Bone marrow (tissue), 2 donors: ENCODE results near the gene SPDEF.

Source experiments
- DNase-seq, 2 donors: peaks; one replicate each; lab custom pipeline; 2025; lab: John Stamatoyannopoulos, UW

The SPDEF gene

DNA sequence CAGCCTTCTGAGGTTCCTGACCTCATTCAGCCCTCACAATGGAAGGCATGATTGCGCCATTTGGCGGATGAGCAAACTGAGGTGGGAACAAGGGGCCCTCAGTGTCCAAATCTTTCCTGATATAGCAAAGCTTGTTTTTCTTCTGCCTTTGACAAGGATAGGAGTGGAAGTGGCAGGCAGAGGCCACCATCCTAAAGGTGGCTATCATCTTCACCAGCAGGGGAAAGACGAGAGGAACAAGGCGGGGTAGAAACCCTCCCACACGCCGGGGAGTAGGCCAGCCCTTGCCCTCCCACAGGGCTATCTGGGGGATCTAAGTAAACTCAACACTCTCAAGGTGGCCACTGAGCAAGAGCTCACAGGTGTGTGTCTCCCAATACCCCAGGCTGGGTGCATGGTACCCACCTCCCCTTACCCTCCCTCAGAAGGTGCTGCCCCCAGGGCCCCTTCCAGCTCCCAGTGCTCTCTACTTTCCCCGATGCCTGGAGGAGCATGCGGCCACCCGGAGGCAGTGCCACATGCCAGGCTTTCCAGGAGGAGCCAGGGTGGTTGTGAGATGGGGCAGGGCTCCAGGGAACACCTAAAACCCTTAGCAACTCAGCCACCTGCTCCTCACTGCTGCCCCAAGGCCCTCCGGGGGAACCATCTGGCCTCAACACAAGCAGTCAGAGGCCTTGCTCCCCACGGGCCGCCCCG, 11.2 kb downstream of the SPDEF start:
- no peak for DNase-seq

DNA sequence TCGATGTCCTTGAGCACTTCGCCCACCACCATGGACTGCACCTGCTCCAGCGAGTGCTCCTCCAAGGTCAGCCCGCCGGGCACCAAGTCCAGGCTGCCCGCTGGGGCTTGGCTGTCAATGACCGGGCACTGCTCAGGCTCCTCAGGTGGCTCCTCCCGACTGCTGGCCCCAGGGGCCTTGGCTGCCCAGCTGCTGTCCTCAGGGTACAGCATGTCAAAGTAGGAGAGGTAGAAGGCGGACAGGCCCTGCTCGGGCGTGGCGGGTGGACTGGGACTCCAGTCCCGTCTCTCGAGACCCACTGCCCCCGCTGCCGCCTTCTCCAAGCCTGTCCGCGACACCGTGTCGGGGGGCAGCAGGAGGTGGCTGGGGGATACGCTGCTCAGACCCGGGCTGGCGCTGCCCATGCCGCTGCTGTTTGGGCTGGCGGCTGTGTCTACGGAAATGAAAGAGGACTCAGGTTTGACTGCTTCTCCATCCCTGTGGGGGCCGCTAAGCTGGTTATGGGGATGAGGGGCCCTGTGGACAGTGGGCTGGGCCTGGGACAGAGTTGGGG, 12.0 kb downstream of the SPDEF start:
- DNase-seq, result no peak

DNA sequence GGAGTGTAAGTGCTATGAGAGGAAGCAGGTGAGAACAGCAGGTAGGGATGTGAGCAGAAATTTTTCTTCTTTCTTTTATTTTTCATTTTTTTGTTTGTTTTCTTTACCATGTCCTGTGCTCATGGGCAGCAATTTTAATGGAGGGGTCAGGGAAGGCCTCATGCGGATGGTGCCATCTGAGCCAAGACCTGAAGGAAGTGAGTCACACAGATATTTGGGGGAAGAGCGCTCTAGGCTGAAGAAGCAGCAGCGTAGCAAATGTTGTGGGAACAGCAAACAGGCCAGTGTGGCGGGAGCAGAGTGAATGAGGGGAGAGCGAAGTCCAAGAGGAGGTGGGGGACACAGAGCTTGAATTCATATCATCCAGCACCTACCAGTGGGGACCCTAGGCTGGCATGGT, 12.7 kb downstream of the SPDEF start:
- DNase-seq, result peak in 1 of 2 donors; percentile 6

DNA sequence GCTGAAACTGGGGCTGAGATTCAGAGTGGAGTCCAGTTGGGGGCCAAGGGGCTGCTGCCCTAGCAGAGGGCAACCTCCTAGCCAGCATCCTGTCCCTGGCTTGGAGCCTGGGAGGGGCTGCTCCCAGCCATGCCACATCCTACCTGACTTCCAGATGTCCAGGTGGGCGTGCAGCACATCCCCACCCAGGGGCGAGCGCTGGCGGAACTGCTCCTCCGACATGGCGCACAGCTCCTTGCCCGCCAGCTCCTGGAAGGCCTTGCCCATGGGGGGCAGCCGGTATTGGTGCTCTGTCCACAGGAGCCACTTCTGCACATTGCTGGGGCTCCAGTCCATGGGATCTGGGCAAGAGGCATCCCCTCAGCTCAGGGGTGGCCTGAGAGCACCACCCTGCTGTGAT, 15.3 kb downstream of the SPDEF start:
- no peak for DNase-seq

DNA sequence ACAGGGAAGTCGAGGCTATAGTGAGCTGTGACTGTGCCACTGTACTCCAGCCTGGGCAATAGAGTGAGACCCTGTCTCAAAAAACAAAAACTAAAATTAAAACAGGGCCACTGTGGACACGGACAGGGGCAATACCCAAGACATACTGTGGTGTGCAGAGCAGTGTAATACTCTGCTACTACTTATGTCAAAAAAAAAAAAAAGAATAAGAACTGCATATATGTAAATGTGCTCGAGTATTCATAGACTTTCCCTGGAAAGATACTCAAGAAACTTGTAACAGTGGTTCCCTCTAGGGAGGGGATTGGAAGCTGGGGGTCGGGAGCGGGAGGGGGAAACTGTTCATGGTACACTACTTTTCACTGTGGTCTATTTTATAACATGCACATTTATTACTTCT, 15.9 kb downstream of the SPDEF start:
- DNase-seq, result no peak

DNA sequence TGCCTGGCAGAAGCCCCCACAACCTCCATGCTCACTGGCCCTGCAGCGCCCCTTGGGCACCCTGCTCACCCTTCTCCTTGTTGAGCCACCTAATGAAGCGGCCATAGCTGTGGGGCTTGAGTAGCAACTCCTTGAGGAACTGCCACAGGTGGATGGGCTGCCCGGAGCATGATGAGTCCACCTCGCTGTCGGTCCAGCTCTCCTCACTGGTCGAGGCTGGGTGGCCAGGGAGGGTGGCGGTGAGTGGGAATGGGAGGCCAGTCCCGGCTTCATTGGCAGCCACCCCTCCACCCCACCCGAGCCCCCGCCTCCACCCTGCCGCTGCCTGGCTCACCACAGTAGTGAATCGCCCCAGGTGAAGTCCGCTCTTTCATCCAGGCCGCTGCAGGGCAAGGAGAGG, 16.9 kb downstream of the SPDEF start:
- DNase-seq, result no peak

DNA sequence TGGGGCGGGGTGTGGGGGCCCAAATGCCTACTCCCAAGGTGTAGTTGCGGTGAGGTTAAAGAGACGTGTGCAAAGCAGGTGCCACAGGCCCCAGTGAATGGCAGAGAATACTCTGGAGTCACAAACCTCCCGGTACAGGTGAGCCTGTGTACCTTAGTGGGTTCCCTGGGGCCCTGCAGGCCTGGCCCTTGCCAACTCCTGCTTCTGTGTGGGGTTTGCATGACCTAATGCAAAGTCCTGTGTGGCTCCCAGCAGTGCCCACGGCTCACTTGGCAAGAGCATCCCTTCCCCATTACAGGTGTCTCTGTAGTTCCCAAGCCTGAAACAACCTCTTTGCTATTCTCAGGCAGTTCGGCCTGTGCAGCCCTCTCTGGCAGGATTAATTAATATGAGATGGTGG, 17.5 kb downstream of the SPDEF start:
- DNase-seq, result no peak

DNA sequence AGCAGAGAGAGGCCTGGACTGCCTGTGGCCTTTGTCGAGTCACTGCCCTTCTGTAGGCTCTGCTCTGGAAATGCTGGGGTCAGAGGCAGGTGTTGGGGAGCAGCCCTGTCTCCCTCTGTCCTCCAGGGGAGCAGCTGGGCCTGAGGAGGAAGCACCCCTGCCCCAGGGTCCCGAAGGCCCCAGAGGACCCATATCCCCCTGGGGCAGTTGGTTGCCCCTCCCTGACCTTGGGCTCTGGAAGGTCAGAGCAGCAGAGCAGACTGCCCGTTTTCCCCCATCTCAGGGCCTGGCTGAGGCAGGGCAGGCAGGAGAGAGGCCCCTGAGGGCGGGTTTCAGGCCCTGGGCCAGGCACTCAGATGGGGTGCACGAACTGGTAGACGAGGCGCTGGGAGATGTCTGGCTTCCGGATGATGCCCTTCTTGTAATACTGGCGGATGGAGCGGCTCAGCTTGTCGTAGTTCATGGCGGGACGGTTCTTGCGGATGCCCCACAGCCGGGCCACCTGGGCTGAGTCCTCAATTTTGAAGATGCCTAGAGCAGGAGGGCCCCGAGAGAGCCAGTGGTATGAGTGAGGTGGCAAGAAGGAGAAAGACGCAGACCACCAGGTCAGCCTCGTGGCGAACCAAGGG, 18.1 kb downstream of the SPDEF start:
- no peak for DNase-seq

DNA sequence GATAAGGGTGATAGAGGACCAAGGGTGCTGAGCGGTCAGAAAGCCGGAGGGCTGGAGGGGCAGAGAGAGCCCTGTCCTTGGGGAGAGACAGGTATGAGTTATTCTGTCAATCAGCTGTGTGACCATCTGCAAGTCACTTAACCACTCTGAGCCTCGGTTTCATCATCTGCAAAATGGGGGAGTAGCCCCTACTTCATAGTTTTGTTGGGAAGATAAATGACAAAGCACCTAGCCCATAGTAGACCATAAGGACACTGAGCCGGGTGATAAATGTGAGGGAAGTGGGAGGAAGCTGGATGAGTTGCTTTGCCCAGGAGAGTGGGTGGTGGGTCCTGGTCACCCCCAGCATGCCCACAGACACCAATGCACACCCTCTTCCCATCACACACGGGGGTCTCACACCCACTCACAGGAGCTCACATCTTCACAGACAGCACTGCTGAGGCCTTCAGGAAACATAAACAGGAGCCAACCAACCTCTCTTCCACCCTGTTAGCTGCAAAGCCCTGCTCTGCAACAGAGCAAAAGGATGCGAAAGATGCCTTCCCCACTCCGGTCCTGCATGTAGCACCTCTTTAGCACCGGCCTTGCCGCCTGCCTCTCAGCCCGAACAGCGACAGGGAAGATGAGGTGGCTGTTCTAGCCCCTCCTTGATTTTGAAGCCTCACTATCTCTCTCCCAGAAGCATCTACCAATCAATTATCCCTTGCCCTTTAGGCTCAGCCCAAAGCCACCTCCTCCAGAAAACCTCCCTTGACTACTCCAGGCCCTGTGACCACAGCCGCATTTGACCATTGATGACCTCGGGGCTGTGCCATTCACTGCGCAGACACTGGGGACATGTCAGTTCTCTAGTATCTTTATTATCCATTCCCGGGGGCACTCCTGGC, 18.9 kb downstream of the SPDEF start:
- DNase-seq, result no peak

DNA sequence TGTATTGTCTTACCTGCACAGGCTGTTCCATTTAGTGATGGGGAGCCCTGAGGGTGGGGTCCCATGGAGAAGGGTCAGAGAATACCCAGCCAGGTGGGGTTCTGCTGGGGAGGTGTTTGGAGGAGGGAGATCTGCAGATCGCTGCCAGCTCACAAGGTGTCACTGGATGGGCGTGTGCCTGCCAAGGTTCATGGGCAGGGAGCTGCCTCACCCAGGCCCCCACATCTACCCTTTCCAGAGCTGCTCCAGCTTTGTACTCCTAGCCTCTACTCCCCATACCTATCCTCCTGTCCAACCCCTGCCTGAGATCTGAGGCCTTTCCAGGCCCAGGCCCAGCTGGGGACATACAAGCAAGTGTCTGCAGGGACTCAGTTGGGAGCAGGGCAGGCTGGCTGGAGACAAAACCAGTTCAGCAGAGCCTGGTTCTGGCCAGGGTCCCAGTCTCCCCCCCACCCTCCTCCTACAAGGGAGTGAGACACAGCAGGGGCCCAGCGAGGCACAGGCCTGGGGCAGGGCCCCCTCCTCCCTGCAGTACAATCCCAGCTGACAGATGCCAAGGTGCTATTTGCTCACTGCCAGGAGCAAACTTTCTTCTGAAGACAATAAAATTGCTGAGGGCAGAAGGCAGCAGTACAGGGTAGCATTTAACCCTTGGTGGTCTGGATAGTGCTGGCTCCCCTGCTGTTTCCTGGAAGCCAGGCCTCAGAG, 19.7 kb downstream of the SPDEF start:
- DNase-seq, result no peak

DNA sequence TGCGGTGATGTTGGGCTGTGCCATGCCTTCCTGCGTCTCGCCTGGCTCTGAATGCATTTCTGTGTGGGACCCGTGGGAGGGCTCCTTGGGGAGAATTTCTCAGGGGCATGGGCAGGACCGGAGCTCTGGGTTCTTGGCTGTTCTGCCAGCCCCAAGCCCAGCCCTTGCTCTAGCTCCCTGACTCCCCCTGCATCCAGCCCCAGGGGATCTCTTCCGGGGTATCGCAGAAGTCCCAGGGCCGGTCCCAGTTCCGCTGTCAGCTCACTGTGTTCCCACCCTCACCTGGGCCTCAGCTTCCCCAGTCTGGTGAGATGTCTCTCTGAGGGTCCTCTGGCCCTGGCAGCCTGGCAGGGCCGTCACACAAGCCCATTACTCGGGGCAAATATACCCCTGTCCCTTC, 20.5 kb downstream of the SPDEF start:
- DNase-seq, result no peak

DNA sequence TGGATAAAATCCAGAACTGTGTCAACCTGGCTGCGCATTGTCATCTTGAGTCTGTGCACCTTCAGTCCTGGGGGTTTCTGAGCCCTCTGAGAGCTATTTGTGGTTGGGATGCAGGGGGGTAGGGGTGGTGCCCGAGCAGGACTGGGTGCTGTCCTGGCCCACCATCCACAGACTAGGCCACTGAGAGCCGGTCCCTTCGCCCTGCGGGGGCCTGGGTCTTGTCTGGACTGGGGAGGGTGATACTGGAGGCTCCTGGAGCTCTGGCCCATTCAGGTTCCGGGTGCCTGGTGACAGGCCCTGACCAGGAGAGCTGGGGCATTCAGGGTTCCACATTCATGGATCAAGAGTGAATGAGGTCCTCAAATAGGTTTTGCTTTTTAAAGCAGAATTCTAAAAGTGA, 20.9 kb downstream of the SPDEF start:
- DNase-seq, result no peak

DNA sequence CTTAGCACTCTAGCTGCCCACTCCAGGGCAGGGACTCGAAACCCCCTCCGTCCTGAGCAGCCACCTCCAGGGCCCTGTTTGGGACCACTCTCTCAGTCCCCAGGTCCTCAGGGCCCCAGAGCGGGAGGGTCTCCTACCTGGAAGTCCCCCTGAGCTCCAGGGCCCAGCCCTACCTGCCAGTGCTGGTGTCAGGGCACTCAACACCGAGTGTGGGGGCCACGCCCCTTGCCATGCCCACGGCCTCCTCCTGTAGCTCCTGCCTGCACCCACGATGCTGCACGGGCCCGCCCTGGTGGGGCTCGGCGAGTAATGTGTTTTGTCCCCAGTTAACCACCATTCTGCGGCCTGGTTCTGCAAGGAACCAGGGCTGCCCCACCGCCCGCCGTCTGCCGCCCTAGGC, 21.5 kb downstream of the SPDEF start:
- DNase-seq, result no peak

DNA sequence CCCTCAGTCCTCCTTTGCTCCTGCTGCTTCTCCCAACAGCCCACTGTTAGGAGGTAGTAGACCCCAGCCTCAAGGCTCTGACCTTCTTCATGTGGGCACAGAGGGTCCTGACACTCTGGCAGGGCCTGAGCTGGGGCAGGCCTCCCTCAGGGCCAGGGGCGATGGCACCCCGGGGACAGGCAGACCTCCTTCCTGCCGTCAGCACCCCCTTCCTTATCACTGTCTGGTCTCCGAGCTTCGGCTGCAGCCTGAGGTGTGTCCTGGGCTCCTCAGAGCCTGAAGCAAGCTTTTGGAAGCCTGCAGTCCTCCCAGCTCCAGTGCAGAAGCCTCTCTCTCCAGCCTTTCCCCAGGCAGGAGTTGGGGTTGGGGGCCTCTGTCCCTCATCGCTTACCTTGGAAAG, 22.0 kb downstream of the SPDEF start:
- no peak for DNase-seq

DNA sequence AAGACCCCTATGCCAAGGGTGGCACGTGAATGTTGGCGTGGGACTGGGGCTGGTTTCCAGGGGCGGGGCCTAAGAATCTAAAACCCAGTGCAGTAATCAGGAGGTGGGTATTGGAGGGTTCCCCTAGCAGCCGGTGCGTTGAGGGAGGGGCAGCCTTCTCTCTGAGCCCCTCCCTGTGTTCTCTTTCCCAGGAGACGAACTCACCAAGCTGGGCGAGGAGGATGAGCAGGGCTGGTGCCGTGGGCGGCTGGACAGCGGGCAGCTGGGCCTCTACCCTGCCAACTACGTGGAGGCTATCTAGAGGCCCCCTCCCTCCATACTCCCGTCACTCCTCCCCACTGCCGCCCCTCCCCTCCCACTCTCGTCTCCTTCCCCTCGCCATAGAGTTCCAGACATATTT, 23.9 kb downstream of the SPDEF start:
- no peak for DNase-seq

DNA sequence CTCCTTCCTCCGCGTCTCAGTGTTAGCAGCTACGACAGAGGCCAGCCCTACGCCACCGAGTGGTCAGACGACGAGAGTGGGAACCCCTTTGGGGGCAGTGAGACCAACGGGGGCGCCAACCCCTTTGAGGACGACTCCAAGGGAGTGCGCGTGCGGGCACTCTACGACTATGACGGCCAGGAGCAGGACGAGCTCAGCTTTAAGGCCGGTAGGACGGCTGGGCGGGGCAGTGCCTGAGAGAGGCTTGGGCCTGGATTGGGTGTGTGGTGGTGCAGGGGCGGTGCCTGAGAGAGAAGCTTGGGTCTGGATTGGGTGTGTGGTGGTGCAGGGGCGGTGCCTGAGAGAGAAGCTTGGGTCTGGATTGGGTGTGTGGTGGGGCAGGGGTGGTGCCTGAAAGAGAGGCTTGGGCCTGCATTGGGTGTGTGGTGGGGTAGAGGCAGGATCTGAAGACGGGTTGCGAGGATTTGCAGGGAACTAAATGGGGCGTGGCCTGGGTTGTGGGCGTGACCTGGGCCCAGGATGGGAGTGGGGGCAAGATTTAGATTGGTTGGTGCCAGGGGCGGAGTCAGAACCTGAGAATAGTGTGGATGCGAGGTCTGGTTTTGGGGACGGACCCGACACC, 24.4 kb downstream of the SPDEF start:
- no peak for DNase-seq

DNA sequence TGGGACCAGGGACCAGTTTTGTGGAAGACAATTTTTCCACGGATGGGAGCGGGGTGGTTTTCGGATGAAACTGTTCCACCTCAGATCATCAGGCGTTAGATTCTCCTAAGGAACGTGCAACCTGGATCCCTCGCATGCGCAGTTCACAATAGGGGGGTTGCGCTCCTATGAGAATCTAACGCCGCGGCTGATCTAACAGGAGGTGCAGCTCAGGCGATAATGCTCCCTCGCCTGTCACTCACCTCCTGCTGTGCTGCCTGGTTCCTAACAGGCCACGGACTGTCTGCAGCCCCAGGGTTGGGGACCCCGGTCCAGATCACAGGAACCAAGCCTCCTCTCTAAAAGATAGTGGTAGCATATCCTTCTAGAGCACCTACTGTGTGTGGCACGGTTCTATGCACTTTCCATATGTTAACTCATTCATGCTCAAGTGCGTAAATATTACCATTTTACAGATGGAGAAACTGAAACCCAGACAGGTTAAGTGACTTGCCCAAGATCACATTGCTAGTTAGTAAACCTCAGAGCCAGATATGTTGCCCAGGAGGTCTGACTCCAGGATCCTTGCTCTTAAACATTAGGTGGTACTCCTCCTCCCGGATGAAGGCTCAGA, 25.3 kb downstream of the SPDEF start:
- no peak for DNase-seq

DNA sequence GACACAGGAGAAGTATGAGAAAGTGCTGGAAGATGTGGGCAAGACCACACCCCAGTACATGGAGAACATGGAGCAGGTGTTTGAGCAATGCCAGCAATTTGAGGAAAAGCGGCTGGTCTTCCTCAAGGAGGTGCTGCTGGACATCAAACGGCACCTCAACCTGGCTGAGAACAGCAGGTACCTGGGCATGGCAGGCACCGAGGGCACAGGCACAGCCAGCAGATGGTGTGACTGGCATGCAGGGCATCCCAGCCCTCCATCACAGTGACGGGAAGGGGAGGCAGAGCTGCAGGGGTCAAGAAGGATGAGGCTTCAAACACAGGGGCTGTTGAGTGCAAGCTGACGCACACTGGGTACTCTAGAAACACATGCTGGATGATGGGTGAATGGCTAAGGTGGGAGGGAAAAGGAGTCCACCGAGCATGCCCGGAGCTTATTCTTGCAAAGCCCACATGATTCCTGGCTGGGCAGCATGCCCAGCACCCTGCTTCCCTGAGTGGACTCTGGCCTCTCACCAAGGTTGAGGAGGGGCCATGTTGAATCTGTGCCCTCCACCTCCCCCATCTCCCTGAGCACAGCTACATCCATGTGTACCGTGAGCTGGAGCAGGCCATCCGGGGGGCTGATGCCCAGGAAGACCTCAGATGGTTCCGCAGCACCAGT, 26.3 kb downstream of the SPDEF start:
- DNase-seq, result no peak

DNA sequence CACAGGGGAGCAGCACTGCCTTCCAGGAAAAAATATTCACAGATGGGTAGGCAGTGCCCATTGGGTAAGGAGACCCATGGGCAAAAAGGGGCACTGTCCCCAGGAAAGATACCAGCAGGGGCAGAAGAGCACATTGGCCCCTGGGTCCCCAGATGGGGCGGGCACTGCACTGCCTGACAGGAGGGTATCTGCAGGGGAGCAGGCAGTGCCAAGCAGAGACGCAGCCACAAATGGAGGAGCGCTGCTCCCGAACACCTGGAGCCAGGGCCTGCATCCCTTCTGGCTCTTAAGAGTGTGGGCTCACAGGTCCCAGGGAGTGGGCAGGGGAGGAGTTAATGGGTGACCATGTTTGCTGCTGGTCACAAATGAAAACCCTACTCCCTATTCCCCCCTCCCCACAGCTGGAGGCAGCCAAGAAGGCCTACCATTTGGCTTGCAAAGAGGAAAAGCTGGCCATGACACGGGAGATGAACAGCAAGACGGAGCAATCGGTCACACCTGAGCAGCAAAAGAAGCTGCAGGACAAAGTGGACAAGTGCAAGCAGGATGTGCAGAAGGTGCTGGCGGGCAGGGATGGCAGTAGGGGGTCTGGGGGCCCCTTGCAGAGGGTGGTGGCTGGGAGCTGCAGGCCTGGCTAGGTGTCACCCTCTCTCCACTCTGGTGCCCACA, 27.0 kb downstream of the SPDEF start:
- DNase-seq, result no peak
